ENCODE results near the gene SERPINA1.

The SERPINA1 gene

GRCh38 chr14:94346065-94346786 lies 42.2 kb downstream of the SERPINA1 start:
- DNase-seq (ENCODE audit: low read depth): peak; percentile 12

GRCh38 chr14:94345344-94346064 lies 42.9 kb downstream of the SERPINA1 start:
- no peak for DNase-seq (ENCODE audit: low read depth)

DNA sequence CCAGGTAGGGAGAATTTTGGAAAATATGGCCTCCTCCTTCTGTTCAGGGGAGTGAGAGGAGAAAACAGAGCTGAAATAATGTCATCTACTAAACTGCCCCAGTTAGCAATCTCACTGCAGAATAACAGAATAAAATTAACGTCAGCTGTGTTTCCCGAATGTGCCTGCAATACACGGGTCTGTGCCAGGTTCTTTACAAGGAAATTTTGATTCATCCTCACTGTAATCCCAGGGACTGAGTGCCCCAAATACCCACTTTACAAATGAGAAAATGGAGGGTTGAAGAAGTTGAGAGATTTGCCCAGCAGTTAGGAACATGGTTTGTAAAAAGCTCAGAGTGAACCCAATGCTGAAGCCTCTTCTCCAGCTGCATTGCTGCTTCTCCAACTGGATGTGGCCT lies 44.0 kb downstream of the SERPINA1 start:
- DNase-seq (ENCODE audit: low read depth): no peak

GRCh38 chr14:94343238-94344005 lies 45.0 kb downstream of the SERPINA1 start:
- no peak for DNase-seq (ENCODE audit: low read depth)

DNA sequence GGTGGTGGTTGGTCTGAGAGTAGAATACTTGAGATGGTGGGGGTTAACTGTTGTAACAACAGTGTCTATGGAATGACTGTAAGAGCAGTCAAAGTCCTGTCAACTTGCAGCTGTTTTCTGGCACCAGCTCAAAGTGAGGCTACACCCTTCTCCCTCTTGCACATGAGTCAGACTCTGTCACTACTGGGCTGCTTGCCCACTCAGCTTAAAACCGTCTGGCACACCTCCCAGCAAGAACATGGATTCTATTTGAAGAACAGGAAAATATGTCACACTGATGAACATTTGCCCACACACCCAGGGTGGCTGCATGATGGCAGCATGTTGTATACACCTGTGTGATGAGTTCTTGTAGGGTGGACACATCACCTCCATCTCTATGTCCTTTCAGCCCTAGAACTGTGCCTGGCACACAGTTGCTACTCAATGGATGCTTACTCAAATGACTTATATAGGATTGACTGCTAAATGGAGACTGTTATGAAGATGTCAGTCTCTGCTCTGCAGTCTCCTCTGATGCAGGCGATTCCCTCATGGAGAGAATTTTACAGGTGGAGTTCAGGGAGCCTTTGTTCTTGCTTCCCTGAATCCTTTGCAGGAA lies 46.0 kb downstream of the SERPINA1 start:
- DNase-seq (ENCODE audit: low read depth): no peak

DNA sequence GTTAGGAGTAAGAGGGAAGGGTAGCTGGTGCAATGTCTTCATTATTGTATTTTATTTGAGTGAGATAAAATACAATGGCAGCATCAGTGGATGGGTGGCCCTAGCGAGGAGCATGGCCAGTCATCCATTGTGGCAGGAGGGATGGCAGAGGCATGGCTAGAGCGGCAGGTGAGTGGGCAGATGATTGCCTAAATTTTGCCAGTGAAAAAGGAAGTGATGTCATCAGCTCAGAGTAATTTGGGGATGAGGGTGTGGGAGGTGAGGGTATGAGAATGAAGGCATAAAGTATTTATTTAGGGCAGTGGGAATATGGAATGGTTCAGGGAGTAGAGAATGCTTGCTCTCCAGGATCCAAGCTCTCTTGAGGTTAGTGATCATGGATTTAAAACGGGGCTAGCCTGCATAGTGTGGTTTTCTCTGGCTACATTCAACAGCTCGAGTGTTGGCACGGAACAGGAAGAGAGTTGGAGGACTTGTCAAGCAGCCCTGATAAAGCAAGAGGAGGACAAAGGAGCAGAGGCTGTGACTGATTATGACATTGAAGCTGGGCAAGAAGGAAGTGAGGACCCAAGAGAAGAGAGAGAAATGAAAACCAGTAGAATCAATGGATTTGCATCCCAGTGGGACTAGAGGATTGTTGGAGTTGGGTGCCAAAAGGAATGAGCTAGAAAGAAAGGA lies 46.6 kb downstream of the SERPINA1 start:
- no peak for DNase-seq (ENCODE audit: low read depth)

DNA sequence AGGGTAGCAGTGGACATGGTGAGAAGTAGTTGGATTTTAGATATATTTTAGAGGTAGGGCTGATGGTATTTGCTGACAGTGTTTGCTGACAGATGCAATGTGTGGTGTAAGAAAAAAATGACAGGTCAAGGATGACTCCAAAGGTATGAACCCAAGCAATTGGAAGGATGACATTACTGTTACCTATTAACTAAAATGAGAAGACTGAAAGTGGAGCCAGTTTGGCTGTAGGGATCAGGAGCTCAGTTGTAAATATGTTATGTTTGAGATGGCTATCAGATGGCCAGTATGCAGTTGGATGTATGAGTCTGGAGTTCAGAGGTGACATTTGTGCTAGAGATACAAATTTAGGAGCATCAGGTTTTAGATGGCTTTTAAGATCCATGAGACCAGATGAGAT lies 47.9 kb downstream of the SERPINA1 start:
- no peak for DNase-seq (ENCODE audit: low read depth)

DNA sequence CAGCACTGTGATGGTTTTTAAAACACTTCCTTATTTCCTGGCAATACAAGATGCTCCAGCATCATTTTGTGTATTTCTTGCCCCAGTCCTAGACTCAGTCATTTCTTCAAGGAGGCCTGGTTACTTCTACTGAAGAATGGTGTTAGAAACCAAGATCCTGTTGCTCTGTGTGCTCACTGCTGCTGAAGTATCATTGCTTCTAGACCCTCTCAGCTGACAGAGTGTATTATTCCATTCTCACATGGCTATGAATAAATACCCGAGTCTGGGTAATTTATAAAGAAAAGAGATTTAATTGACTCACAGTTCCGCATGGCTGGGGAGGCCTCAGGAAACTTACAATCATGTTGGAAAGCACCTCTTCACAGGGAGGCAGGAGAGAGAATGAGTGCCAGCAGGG lies 50.4 kb downstream of the SERPINA1 start:
- DNase-seq (ENCODE audit: low read depth): no peak

- no peak for DNase-seq (ENCODE audit: low read depth)
These were observed 51.1 kb downstream of the SERPINA1 start for GRCh38 chr14:94337274-94337673.

GRCh38 chr14:94334872-94335271 lies 53.5 kb downstream of the SERPINA1 start:
- DNase-seq (ENCODE audit: low read depth): no peak

- no peak for DNase-seq (ENCODE audit: low read depth)
These were observed 55.8 kb downstream of the SERPINA1 start for GRCh38 chr14:94332587-94332986.

DNA sequence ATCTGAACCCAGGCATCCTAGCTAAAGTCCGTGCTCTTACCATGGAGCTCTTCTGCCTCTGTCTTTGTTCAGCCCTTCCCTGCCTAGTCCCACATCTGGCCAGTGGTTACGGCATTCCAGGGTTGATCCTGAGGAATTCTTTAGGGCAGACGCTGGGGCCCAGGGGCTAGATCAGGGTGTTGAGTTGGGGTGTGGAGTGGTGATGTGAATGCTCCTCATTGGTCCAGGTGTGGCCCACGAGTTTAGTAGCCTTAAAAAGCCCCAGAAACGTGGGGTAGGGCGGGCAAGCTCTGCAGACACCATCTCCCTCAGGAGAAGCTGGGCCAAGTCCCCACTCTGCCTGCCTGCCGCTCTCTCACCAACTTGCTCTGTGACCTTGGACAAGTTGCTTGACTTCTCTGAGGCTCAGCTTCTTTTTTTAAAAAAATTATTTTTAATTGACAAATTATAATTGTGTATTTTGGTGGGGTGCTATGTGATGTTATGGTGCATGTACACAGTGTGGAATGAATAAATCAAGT lies 56.3 kb downstream of the SERPINA1 start:
- no peak for DNase-seq (ENCODE audit: low read depth)

GRCh38 chr14:94331462-94331861 lies 56.9 kb downstream of the SERPINA1 start:
- no peak for DNase-seq (ENCODE audit: low read depth)

- no peak for DNase-seq (ENCODE audit: low read depth)
These were observed 57.5 kb downstream of the SERPINA1 start for GRCh38 chr14:94330857-94331256.

DNA sequence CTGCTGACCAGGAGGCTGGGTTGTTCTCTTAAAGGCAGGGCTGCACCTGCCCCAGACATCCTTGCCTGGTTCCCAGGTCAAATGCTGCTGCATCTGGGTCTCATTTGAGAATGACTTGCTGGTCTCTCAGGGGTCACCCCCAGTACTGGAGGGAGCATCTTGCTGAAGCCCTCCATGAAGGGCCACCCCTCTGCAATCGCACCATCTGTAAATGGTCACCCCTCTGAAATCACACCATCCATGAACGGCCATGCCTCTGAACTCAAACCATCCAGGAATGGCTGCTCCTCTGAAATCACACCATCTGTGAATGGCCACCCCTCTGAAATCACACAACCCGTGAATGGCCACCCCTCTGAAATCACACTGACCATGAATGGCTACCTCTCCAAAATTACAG lies 58.0 kb downstream of the SERPINA1 start:
- no peak for DNase-seq (ENCODE audit: low read depth)

DNA sequence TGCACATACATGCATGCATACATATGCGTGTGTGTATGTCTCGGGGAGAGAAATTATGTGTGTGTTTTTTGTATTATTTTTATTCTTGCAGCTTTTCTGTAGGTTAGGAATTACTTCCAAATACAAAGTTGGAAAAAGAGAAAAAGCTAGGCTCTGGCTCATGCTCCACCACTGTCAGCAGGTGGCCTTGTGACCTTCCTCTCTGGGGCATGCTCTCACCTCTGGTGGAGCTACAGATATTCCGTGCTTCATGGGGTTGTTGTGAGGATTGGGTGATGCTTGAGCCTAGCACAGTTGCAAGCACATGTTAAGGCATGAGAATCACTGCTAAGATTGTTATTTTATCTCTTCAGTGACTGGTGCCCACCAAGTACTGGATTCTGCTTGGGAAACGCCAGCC lies 58.5 kb downstream of the SERPINA1 start:
- DNase-seq (ENCODE audit: low read depth): no peak

- no peak for DNase-seq (ENCODE audit: low read depth)
These were observed 60.2 kb downstream of the SERPINA1 start for GRCh38 chr14:94328196-94328595.
